Fibroblast of upper back skin (primary cell): ENCODE data around the gene NBL1.

Experiments
- DNase-seq: peaks from one replicate; pipeline ENCODE4 v3.0.0-alpha.2; 2013

NBL1 gene

DNA sequence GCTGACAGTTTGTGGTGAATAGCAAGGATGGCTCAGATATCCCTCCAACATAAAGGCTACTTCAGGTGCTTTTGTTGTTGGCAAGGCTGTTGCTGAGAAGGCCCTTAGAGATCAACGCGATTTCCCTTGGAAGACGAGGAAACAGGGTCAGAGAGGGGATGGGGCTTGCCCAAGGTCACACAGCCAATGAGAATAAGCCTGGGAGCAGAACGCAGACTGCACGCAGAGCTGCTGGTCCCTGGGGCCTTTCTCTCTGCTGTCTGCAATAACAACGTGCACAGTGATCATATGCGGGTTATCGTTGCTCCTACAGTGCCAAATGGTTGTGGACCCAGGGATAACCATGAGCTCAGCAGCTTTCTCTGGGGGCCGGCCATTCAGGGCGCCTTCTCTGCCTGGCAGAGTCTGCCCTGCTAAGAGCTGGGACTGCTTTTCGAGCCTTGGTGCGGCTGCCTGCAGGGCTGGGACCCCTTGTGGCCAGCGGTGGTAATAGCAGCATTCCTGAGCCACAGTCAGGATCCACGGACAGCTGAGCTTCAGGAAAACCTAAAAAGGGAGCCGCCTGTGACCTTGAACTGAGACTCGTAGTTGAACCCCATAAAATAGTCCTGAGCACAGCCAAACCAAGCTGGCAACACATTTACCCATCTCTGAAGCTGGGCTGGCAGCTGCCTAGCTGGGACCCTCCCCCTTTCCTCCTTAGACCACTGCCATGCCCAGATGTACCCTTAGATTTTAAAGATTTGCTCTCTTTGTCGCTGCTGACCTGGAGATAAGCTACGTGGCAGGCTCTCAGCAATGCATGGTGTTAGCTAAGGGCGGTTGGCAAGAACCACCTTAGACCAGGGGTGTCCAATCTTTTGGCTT lies 60.4 kb downstream of the NBL1 start:
- peak; percentile 64 for DNase-seq

DNA sequence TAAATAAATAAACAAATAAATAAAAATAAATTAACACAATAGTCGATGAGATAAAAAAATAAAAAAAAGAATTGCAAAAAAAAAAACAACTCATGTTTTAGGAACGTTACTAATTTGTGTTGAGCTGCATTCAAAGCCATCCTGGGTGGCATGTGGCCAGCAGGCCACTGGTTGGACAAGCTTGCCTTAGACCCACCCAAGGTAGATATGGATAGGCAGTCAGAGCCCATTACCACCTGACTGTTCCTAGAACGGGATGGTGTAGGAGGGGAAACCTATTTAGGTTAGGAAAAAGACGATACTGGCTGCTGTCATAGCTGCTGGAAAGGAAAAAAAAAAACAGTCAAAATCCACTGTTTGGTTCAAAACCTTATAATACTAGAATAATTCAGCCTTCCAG lies 61.4 kb downstream of the NBL1 start:
- DNase-seq = no peak

DNA sequence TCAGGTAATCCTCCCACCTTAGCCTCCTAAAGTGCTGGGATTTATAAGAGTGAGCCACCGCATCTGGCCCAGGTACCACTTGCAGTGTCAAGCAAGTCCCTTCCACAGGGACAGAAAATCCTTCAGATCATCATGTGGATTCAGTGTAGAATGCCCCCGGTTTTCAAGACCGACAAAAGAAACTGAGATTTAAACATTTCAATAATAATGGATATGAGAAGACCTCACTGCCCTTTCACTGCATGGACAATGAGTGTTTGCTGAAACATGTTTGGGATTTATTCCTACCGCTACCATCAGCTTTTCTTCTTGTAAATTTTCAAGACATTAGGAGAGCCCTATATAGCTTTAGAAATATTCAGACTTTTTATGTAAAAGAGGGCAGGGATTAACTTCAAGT lies 62.0 kb downstream of the NBL1 start:
- DNase-seq = no peak
